GM18909 (cell line): ENCODE results near the gene FAM131B.

ENCODE experiments used
- ATAC-seq: cut with Tn5 transposase; IDR thresholded peaks from one replicate; pipeline ENCODE4 v1.9.1; 2021; ENCODE audit warnings: mild to moderate bottlenecking; ENCODE audit not compliant: unreplicated experiment, poor library complexity

FAM131B gene

DNA sequence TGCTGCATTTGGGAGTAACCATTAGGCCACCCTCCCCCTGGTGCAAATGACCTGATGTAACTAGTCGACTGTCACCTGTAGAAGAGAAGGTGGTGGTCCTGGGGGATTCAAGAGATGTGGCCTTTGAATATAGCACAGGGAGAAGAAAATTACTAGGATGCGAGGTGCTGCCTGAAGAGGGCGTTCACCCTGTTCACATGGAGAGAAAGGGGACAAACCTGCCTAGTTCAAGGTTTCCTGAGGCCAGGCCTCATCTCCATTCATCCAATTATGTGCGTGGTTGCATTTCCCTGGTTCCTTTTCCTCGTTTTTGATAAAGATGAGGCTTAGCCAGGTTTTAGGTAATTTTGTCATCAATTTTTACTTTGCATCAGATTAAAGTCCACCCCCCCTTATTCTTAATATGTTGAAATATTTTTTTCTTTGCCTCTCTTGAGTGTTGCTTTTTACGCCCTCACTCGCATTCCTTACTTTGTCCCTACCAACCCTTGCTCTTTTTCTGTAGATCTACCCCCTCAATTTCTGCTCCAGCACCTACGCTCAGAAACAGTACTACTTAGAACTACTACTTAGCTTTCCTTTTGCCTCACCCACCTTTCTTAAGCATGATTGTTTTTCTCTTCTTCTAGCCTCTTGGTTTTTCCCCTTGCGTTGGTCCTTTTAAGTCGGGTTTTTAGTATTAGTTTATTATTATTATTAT lies 32.9 kb downstream of the FAM131B start:
- no peak for ATAC-seq

DNA sequence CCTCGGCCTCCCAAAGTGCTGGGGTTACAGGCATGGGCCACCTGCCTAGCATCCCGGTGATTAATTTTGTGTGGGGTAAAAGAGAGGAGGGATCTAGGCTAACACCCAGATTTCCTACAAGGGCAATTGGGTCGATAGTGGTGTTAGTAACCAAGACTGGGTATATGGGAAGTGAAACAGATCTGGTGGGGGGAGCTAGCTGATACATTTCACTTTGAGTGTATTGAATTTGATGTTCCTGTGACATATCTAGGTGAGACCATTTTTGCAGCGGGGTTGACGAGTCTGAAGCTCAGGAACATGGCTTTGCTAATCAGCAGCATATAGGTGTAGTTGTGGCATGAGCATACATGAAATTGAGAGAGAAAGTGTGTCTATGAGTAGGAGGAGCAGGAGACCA lies 34.6 kb downstream of the FAM131B start:
- peak; percentile 73 for ATAC-seq

GRCh38 chr7:143325240-143325639 lies 37.3 kb downstream of the FAM131B start:
- peak; percentile 74 for ATAC-seq

- ATAC-seq = no peak
Measured at GRCh38 chr7:143323653-143324052, 38.9 kb downstream of the FAM131B start.

- ATAC-seq = no peak
Measured at GRCh38 chr7:143322760-143323633, 39.5 kb downstream of the FAM131B start.

DNA sequence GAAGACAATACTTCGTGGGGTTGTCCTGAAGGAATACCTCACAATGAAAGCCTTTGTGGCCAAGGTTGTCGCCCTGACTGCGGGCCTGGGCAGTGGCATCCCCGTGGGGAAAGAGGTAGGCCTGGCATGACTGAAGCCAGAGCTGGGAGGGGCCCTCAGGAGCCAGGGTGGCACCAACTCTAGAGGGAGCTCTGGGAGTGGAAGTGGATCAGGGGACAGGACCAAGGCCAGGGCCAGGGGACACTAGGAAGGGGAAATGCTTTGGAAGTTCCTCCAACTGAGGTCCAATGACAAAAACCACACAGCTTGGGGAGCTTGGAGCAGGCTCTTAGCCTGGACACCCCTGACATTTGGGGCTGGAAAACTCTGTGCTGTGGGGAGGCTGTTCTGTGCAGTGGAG lies 40.8 kb downstream of the FAM131B start:
- no peak for ATAC-seq

- ATAC-seq = no peak
Measured at GRCh38 chr7:143321242-143321641, 41.3 kb downstream of the FAM131B start.

- ATAC-seq = no peak
Measured at GRCh38 chr7:143320620-143321019, 41.9 kb downstream of the FAM131B start.

DNA sequence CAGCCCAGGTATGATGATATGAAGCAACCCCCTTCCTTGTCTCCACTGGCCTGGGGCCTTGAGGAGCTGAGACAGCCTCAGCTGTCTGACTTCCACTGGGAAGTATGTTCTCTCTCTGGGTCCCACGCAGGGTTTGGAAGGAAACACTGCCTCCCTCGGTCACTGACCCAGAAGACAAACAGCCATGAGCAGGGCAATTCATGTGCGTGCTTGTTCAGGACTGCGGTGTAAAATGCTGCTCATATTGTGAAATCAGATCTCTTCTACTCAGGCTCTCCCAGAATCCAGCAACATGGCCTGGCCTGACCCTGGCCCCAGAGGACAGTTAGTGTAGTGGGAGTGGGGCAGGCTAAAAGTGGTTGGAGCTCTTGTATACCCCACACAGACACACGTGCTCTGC lies 43.9 kb downstream of the FAM131B start:
- no peak for ATAC-seq

DNA sequence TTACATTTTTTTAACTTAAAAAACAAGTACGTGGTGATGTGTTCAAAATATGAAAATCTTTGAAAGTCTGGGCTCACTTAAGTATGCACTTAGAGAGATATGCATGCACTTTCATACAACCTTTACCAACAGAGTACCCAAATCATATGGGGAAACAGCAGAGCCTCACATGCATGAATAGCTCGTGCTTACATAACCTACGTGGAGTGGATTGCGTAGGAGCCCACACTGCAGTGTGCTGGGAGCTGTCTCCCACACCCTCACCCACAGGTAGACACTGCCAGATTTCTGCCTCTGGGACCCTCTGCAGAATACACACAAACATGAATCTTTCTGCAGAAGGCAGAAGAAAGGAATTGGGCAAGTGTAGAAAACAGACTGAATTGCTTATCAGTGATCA lies 46.0 kb downstream of the FAM131B start:
- no peak for ATAC-seq

DNA sequence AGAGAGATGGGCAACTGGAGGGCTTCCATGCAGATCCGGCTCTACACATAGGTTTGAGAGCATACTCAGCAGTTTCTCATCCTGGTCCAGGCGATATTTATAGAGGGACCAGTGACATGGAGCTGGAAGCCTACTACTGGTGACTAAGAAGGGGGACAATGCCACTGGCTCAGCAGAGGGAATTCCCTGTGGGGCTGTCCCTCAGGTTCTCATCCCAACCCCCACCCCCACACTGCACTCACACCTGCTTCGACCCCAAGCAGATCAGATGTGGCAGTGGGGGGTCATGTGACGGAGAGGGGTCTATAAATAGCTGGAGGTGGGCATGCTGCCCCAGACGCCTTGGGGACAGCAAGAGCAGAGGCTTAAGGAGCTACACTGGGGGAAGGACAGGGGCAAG lies 46.7 kb downstream of the FAM131B start, which contains the start of gene CLCN1:
CLCN1 (plus strand) TSS at position 336 of the 400 bp plus-strand sequence. CDS start 102 bp downstream, outside the sequence.
- ATAC-seq = no peak

DNA sequence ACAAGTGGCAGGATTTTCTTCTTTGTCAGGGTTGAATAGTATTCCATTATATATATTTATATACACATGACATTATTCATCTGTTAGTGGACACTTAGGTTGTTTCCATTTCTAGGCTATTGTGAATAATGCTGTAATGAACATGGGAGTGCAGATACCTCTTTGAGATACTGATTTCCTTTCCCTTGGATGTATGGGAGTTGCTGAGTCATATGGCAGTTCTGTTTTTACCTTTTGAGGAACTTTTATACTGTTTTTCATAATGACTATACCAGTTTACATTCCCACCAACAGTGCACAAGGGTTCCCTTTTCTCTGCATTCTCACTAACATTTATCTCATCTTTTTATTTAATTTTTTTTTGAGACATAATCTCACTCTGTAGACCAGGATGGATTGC lies 48.4 kb downstream of the FAM131B start:
- no peak for ATAC-seq

DNA sequence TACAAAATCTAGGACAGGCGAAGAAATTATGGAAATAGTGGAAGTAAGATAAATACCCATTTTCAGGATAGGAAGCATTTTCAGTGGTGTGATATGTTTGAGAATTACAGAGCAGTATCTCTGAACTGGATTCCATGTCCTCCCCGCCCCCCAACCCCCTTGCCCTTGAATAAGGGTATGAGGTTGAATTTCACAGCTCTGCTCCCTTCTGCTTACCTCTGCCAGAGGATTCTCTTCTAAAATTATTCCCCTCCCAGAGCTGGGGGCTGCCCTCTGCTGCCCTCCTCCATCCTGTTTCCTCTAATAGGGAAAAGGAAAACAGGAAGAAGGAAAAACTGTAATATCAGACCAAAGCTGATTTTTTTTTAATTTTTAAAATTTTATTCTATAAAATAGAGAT lies 53.9 kb downstream of the FAM131B start:
- no peak for ATAC-seq

DNA sequence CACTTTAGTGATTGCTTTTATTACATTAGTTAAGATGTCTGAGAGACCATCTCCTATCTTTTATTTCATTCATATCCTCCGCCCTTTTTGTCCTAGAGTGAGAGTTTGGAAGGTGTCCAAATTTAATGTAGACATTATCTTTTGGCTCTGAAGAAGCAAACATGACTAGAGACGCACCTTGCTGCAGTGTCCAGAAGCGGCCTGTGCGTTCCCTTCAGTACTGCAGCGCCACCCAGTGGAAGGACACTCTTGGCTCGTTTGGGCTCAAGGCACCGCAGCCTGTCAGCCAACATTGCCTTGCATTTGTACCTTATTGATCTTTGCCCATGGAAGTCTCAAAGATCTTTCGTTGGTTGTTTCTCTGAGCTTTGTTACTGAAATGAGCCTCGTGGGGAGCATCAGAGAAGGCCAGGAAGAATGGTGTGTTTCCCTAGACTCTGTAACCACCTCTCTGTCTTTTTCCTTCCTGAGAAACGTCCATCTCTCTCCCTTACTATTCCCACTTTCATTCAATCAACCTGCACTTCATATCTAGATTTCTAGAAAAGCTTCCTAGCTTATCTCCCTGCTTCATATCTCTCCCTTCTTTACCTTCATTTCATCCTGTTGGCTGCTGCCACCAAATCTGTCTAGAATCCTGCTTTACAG lies 57.0 kb downstream of the FAM131B start:
- ATAC-seq = no peak

DNA sequence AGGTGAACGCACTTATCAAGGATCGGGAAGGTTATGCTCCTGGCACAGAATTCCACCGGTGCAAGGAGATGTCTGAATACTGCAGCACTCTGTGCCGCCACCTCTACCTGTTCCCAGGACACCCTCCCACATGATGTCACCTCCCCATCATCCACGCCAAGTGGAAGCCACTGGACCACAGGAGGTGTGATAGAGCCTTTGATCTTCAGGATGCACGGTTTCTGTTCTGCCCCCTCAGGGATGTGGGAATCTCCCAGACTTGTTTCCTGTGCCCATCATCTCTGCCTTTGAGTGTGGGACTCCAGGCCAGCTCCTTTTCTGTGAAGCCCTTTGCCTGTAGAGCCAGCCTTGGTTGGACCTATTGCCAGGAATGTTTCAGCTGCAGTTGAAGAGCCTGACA lies 57.6 kb downstream of the FAM131B start:
- ATAC-seq = no peak

- ATAC-seq = no peak
Measured at GRCh38 chr7:143303733-143304132, 58.8 kb downstream of the FAM131B start.
